ENCODE results near the gene ARMH4.
A peak's percentile ranks its signal among the peaks of the same experiment; 100 is the strongest.

ARMH4 gene

DNA sequence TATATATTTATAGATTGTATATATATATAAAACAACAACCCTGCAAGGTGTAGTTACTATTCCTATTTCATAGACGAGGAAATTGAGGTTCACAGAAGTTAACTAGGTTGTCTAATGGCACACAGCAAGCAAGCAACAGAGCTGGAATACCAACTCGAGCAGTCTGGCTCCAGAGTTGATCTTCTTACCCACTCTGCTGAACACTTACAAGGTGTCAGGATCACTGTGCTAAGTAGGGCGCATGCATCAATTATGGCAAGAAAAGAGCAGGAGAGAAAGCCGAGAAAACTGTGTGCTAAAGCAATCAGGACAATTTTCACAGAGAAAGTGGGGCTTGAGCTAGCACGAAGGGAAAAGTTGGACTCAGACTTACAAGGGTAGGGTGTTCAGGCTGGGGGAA is 15.9 kb upstream of the ARMH4 start:
- Mint-ChIP-seq H3K36me3 (ENCODE audit: insufficient read depth) (peaks cover 3% of the 10 kb centered on the region), H3K4me1 (peaks cover 6% of the 10 kb centered on the region), H3K4me3 (no peak overlapping the region), H3K9me3 (no peaks in the 10 kb centered on the region), H3K27ac (ENCODE audit: low read depth) (no peak overlapping the region), H3K27me3 (peaks cover 26% of the 10 kb centered on the region)
- DNase-seq (ENCODE audit: low spot score in 2 of 2) (no peak), ATAC-seq (replicated peaks; ENCODE audit: extremely low read depth, poor library complexity, severe bottlenecking) (no peak)

- ATAC-seq (replicated peaks; ENCODE audit: extremely low read depth, poor library complexity, severe bottlenecking) (no peak), DNase-seq (ENCODE audit: low spot score in 2 of 2) (no peak)
- Mint-ChIP-seq H3K27me3 (peaks cover 26% of the 10 kb centered on the region), H3K4me3 (no peak overlapping the region), H3K4me1 (peaks cover 6% of the 10 kb centered on the region), H3K27ac (ENCODE audit: low read depth) (no peak overlapping the region), H3K9me3 (no peaks in the 10 kb centered on the region), H3K36me3 (ENCODE audit: insufficient read depth) (peaks cover 3% of the 10 kb centered on the region)
Observed at GRCh38 chr14:58167057-58167456, 15.0 kb upstream of the ARMH4 start.

- Mint-ChIP-seq H3K4me3 (no peak overlapping the region), H3K36me3 (ENCODE audit: insufficient read depth) (peaks cover 3% of the 10 kb centered on the region)
- ATAC-seq (replicated peaks; ENCODE audit: extremely low read depth, poor library complexity, severe bottlenecking), result no peak
Observed at GRCh38 chr14:58166005-58166983, 14.3 kb upstream of the ARMH4 start.

DNA sequence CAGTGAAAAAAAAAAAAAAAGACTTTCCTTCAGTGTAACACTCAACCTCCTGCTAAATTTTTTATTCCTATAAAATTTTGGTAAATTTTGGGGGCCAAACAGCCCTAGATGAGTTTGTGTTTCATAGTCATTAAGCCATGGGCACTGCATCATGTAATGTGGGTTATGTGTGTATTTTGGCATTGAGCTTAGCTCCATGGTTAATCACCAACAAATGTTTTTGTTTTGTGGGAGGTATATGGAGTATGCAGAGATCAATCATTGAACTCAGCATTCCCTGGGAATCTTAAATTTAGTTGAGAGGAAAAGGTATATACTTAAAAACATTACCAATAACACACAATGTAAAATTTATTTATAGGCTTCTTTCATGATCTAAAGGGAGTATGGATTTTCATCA is 8.5 kb upstream of the ARMH4 start:
- Mint-ChIP-seq H3K27ac (ENCODE audit: low read depth) (no peak overlapping the region), H3K27me3 (peaks cover 45% of the 10 kb centered on the region), H3K9me3 (no peaks in the 10 kb centered on the region), H3K4me3 (no peak overlapping the region), H3K4me1 (no peaks in the 10 kb centered on the region), H3K36me3 (ENCODE audit: insufficient read depth) (no peaks in the 10 kb centered on the region)
- ATAC-seq (replicated peaks; ENCODE audit: extremely low read depth, poor library complexity, severe bottlenecking) (no peak), DNase-seq (ENCODE audit: low spot score in 2 of 2) (no peak)

More at GRCh38 chr14:58166005-58166983, 14.3 kb upstream of the ARMH4 start:
- Mint-ChIP-seq H3K27ac (ENCODE audit: low read depth) (no peak overlapping the region), H3K27me3 (peaks cover 26% of the 10 kb centered on the region), H3K9me3 (no peaks in the 10 kb centered on the region), H3K4me1 (peaks cover 6% of the 10 kb centered on the region)
- peak; percentile 37 to 62 for DNase-seq (ENCODE audit: low spot score in 2 of 2)

GRCh38 chr14:58151133-58152013 is 640 bp downstream of the ARMH4 start:
- DNase-seq (ENCODE audit: low spot score in 2 of 2), result no peak
- peak overlapping the region; percentile 75 for H3K4me3 Mint-ChIP-seq
- ATAC-seq (replicated peaks; ENCODE audit: extremely low read depth, poor library complexity, severe bottlenecking), result peak; percentile 50
- no peak overlapping the region for H3K27ac Mint-ChIP-seq (ENCODE audit: low read depth)
- H3K27me3 Mint-ChIP-seq, result peaks cover 65% of the 10 kb centered on the region
- H3K9me3 Mint-ChIP-seq, result no peaks in the 10 kb centered on the region
- no peaks in the 10 kb centered on the region for H3K36me3 Mint-ChIP-seq (ENCODE audit: insufficient read depth)
- peaks cover 21% of the 10 kb centered on the region for H3K4me1 Mint-ChIP-seq

GRCh38 chr14:58150243-58150805 is 1.7 kb downstream of the ARMH4 start:
- peaks cover 55% of the 10 kb centered on the region for H3K27me3 Mint-ChIP-seq
- DNase-seq (ENCODE audit: low spot score in 2 of 2) (no peak), ATAC-seq (replicated peaks; ENCODE audit: extremely low read depth, poor library complexity, severe bottlenecking) (no peak)
- no peaks in the 10 kb centered on the region for H3K9me3 Mint-ChIP-seq
- no peak overlapping the region for H3K27ac Mint-ChIP-seq (ENCODE audit: low read depth)
- peak overlapping the region; percentile 75 for H3K4me3 Mint-ChIP-seq
- H3K36me3 Mint-ChIP-seq (ENCODE audit: insufficient read depth), result no peaks in the 10 kb centered on the region
- H3K4me1 Mint-ChIP-seq, result peaks cover 21% of the 10 kb centered on the region

DNA sequence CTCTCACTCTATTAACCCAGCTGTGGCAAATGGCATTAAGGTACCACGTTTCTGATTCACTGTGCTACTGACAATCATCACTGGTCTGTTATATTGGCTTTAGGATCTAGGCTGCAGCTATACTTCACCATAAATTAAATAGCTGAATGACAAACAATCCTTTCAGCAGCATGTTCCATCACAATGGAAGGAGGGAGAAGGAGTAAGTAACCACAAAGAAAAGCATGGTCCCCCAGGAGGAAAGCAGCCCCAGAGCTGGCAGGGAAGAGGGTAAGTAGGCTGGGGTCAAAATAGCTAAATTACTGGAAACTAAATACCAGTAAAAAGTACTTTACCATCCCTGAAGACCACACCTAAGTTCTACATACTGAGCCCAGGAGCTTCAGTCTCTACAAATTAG is 2.8 kb downstream of the ARMH4 start:
- ATAC-seq (replicated peaks; ENCODE audit: extremely low read depth, poor library complexity, severe bottlenecking) (no peak), DNase-seq (ENCODE audit: low spot score in 2 of 2) (no peak)
- Mint-ChIP-seq H3K27me3 (peaks cover 44% of the 10 kb centered on the region), H3K4me3 (no peak overlapping the region), H3K9me3 (no peaks in the 10 kb centered on the region), H3K36me3 (ENCODE audit: insufficient read depth) (no peaks in the 10 kb centered on the region), H3K27ac (ENCODE audit: low read depth) (no peak overlapping the region), H3K4me1 (peaks cover 21% of the 10 kb centered on the region)

GRCh38 chr14:58146399-58146798 is 5.6 kb downstream of the ARMH4 start:
- Mint-ChIP-seq H3K4me1 (peaks cover 7% of the 10 kb centered on the region), H3K9me3 (no peaks in the 10 kb centered on the region), H3K27ac (ENCODE audit: low read depth) (no peak overlapping the region), H3K4me3 (no peak overlapping the region), H3K27me3 (peaks cover 25% of the 10 kb centered on the region), H3K36me3 (ENCODE audit: insufficient read depth) (no peaks in the 10 kb centered on the region)
- DNase-seq (ENCODE audit: low spot score in 2 of 2) (no peak), ATAC-seq (replicated peaks; ENCODE audit: extremely low read depth, poor library complexity, severe bottlenecking) (no peak)

DNA sequence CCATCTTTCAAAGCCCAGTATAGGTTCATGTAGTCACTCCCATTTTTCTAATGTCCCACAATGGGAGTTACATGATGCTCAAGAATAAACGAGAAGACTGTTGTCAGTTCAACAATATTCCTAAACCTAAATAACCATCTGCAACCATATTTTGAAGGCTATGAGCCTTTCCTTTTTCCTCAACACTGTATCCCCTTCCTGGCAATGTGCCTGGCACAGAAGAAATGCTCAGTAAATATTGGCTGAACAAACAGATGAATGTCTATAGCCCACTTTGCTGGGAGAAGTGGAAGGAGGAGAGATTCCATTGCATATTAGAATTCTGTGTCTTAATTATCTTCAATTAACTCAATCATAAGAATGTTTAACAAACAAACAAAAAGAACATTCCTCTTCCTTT is 6.1 kb downstream of the ARMH4 start:
- H3K4me3 Mint-ChIP-seq, result no peak overlapping the region
- DNase-seq (ENCODE audit: low spot score in 2 of 2) (no peak), ATAC-seq (replicated peaks; ENCODE audit: extremely low read depth, poor library complexity, severe bottlenecking) (no peak)
- peaks cover 2% of the 10 kb centered on the region for H3K4me1 Mint-ChIP-seq
- no peaks in the 10 kb centered on the region for H3K36me3 Mint-ChIP-seq (ENCODE audit: insufficient read depth)
- peaks cover 21% of the 10 kb centered on the region for H3K27me3 Mint-ChIP-seq
- no peaks in the 10 kb centered on the region for H3K9me3 Mint-ChIP-seq
- H3K27ac Mint-ChIP-seq (ENCODE audit: low read depth), result no peak overlapping the region

- Mint-ChIP-seq H3K27ac (ENCODE audit: low read depth) (no peak overlapping the region), H3K4me1 (no peaks in the 10 kb centered on the region), H3K36me3 (ENCODE audit: insufficient read depth) (no peaks in the 10 kb centered on the region), H3K4me3 (no peak overlapping the region), H3K27me3 (peaks cover 15% of the 10 kb centered on the region), H3K9me3 (no peaks in the 10 kb centered on the region)
- ATAC-seq (replicated peaks; ENCODE audit: extremely low read depth, poor library complexity, severe bottlenecking), result no peak
- no peak for DNase-seq (ENCODE audit: low spot score in 2 of 2)
Observed at GRCh38 chr14:58143106-58143505, 8.9 kb downstream of the ARMH4 start.

DNA sequence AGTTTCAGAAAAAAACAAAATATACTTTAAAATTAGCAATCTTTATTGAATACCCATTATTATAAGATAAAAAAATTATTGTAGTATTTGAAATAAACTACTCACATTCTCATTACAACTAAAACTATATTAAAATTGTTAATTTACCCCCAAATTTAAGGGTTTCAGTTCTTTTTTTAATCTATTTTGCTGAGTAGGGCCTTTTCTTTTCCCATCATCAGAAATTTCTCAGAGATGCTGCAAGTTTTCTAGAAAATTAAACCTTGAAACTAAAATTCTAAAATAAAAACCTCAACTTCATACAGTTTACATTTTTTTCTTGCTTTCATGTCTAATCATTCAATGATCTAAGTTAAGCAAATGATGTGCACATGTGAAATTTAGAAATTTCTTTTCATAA is 10.1 kb downstream of the ARMH4 start:
- H3K4me1 Mint-ChIP-seq, result no peaks in the 10 kb centered on the region
- DNase-seq (ENCODE audit: low spot score in 2 of 2), result no peak
- peaks cover 15% of the 10 kb centered on the region for H3K27me3 Mint-ChIP-seq
- H3K27ac Mint-ChIP-seq (ENCODE audit: low read depth), result no peak overlapping the region
- no peaks in the 10 kb centered on the region for H3K9me3 Mint-ChIP-seq
- H3K4me3 Mint-ChIP-seq, result no peak overlapping the region
- H3K36me3 Mint-ChIP-seq (ENCODE audit: insufficient read depth), result no peaks in the 10 kb centered on the region
- no peak for ATAC-seq (replicated peaks; ENCODE audit: extremely low read depth, poor library complexity, severe bottlenecking)

DNA sequence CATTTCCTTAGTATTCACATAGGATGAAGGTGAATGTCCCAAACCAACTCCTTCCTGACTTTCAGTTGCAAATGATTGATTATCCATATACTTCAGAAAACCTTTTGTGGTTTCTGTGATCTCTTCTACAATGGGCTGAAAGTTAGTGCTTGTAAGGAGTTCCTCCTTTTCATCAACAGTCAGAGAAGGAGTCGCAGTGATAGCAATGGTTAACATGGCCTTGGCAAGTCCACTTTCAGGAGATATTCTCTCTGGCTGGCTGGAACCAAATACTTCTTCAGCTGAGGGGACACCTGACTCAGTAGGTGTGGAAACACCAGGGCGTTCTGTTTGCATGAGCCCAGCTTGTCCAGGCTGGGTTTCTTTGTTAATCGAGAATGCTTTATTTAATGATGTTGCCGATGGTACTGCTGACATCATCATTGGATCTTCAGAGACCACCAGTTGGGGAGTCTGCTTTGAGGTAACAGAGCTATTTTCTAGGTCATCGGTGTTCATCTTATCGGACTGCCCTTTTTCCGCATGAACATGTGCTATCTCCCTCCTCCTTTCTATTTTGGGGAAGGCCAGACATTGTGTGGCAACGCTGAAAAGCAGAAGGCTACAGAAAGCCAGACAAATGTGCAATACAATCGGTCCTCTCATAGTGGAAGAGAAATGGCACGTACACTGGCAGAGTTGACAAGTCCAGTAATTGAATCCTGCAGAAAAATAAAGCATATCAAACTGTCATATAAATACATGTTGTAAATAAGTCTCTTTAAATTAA is 13.1 kb downstream of the ARMH4 start:
- Mint-ChIP-seq H3K4me1 (no peaks in the 10 kb centered on the region), H3K36me3 (ENCODE audit: insufficient read depth) (no peaks in the 10 kb centered on the region), H3K27ac (ENCODE audit: low read depth) (no peak overlapping the region), H3K4me3 (no peak overlapping the region), H3K27me3 (peaks cover 15% of the 10 kb centered on the region), H3K9me3 (no peaks in the 10 kb centered on the region)
- ATAC-seq (replicated peaks; ENCODE audit: extremely low read depth, poor library complexity, severe bottlenecking) (no peak), DNase-seq (ENCODE audit: low spot score in 2 of 2) (no peak)
